Motor neuron (in vitro differentiated cells): Measurements from ENCODE around the gene CCDC178. TPM values are rescaled to one million over a fixed set of nuclear protein-coding genes. Genes with fewer than 3 reads are reported as not detected.

Experiments
- ATAC-seq, 8 experiments: fragments of 200-7000 bp; cut with Tn5 transposase; replicated peaks in 6 of 8; 2 replicates each; pipeline ENCODE4 v1.8.0; 2021; ENCODE audit warnings: mild to moderate bottlenecking in 8 of 8, moderate library complexity in 8 of 8
- H3K27ac ChIP-seq, 2 donors: fragments of 250-450 bp; sonication (Bioruptor Pico); 2 replicates each; pipeline ENCODE4 v1.9.0; 2021; ENCODE audit warnings: antibody characterized with exemption in 2 of 2, mild to moderate bottlenecking in 2 of 2, moderate library complexity in 1 of 2
- H3K4me1 ChIP-seq, 2 donors: fragments of 250-450 bp; sonication (Bioruptor Pico); replicated peaks in 1 of 2; 2 replicates each; pipeline ENCODE4 v1.6.1; 2021; ENCODE audit warnings: antibody characterized with exemption in 2 of 2, mild to moderate bottlenecking in 2 of 2, moderate library complexity in 1 of 2
- H3K4me3 ChIP-seq, 5 donors: fragments of 250-450 bp; sonication (Bioruptor Pico); 2 replicates each; pipeline ENCODE4 v1.9.0; 2021; ENCODE audit warnings: antibody characterized with exemption in 5 of 5, mild to moderate bottlenecking in 5 of 5, moderate library complexity in 4 of 5
- WGBS, 10 experiments: fragments of 450-650 bp; shearing (Covaris generic); methylation state at CpG; one replicate each; pipeline ENCODE4 v1.0.0; 2022; 5-methylcytosine and 5-hydroxymethylcytosine counted together
- in situ Hi-C, 9 experiments: fragments of 400-800 bp; cut with MboI; loops; one replicate each; pipeline ENCODE4 v1.15.0; 2021; ENCODE audit warnings: low sequenced_read_pairs in 9 of 9, low pct_unique_long_range_greater_than_20kb in 2 of 9; ENCODE audit not compliant: unreplicated experiment in 9 of 9
- total RNA-seq, 8 experiments: library from RNA; unstranded; fragments of 300-600 nt; gene quantifications; 2 replicates each; pipeline versions ENCODE4 v1.2.3 to v1.2.4, GENCODE V29; 2022

CCDC178 gene
- total RNA-seq, 8 experiments from 2014 or later = 0.09 to 3.0 (median 0.21) TPM; not detected in 3

DNA sequence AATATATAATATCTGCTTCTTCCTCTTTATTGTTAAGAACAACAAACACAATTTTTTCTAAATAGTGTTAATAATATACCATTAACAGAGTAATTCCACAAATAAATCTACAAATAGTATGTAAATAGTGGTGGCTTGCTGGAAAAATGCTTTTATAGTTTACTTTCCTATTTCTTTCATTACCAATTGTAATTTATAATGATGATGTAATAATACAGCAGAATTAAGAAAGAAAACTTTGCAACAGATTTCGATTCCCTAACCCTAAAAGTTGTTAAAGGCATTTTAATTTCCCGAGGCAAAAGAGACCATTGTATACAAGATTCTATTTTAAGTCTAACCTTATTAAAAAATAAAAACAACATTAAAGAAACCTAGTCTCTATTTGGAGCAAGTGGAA is 307.9 kb downstream of the CCDC178 start:
- in situ Hi-C loops = no loop called here
- no peak for ATAC-seq
- 0 to 100% (median 87%) methylated on average over 1 to 2 of the region's 2 CpGs for WGBS, 10 experiments
- Histone ChIP-seq H3K27ac (no peak overlapping the region), H3K4me3 (no peak overlapping the region), H3K4me1 (no peaks in the 10 kb centered on the region)

DNA sequence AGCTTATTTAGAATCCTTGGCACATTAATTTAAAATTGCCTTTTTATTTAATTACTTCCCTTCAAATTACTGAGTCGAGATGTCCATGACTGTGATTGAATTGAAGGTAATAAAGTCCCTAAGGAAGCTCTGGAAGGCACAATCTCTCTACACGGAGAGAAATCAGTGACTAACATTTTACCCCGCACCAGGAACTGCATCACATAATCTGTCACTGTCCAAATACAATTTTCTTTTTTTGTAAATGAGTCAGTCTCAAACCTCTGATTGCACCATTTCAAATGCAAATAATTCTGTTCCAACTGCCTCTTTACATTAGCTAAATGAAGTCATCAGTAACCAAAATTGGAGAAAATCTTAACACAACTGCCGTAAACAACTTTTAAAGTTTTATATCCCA is 311.9 kb downstream of the CCDC178 start:
- peak in 6 of 8 experiments; percentile 18 to 98 (median 85) for ATAC-seq
- Histone ChIP-seq H3K4me3 (no peak overlapping the region), H3K4me1 (peaks cover 0 to 8% of the 10 kb centered on the region in 2 donors), H3K27ac (no peak overlapping the region)
- 0 to 100% (median 41%) methylated on average over 1 to 4 of the region's 4 CpGs for WGBS, 10 experiments
- in situ Hi-C loops = no loop called here

DNA sequence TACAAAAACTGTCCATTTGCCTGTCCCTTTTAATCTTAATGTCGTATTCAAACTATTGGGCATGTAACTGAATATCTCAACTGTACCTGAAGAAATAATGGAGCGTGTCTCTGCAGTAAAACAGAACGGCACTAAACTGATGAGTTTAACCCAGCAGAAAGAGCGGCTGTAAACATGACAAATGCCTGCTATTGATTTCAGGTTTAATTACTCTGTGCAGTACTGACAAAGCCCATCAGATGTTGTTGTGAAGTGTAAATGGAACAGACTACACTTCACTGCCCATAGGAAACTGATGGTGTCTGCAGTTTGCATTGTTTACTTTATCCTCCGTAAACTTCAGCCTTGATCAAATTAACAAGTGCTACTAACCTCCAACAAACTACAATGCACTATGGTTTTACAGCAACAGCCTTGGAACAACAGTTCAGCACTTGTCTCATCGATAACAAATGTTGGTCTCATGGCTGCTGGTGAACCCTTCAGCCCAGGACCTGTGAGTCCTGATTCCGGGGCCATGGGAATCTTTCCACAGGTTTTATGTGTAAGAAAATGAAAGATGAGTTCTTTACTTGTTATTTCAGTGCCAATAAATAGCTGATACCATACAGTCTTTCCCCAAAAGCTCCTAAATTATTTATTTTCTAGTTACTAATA is 316.5 kb downstream of the CCDC178 start:
- 0 to 90% (median 48%) methylated on average over 1 to 7 of the region's 7 CpGs for WGBS, 10 experiments
- peak in 5 of 8 experiments; percentile 51 to 86 (median 79) for ATAC-seq
- H3K27ac ChIP-seq = no peak overlapping the region
- no peak overlapping the region for H3K4me3 ChIP-seq
- in situ Hi-C loops = no loop called here
- H3K4me1 ChIP-seq = peaks cover 0 to 11% of the 10 kb centered on the region in 2 donors

DNA sequence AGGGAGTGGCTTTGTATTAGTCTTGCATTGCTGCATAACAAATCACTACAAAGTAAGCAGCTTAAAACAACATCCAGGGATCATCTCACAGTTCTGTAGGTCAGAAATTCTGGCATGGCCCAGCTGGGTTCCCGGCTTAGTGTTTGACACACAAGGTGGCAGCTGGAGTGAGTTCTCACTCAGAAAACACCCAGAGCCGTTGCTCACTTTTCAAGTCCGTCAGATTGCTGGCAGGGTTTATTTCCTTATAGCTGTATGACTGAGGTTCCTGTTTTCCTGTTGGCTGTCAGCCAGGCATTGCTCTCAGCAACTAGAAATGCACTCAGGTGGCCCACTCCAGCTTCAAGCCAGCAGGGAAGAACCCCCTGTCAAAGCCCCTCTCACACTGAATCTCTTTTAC is 324.1 kb downstream of the CCDC178 start:
- ATAC-seq = no peak
- in situ Hi-C loops = no loop called here
- H3K27ac ChIP-seq = no peak overlapping the region
- WGBS, 10 experiments = 0 to 100% (median 34%) methylated on average over 1 to 3 of the region's 3 CpGs; no CpG with 5 or more reads in 3 of the 10 experiments
- H3K4me1 ChIP-seq = no peaks in the 10 kb centered on the region
- H3K4me3 ChIP-seq = no peak overlapping the region

DNA sequence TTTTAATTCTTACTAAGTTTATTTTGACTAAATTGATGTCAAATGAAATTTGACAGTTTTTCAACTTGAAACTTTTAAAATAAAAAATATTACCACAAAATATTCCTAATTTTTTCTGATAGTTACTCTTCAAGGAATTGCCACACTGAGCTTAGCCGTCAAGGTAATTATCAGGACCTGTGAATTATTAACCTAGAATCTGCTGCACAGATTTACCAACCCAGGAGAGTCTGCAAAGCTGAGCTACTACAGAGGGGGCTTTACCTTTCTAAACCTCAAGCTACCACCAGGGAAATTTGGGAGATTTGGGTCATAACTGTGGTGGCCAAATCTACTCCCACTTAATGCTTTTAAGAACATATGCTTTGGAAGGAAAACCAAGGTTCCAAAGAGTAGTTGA is 324.6 kb downstream of the CCDC178 start:
- in situ Hi-C loops = no loop called here
- no peak for ATAC-seq
- WGBS, 10 experiments = 0 to 71% (median 38%) methylated on average over 1 of the region's 1 CpG; no CpG with 5 or more reads in 3 of the 10 experiments
- H3K4me3 ChIP-seq = no peak overlapping the region
- no peak overlapping the region for H3K27ac ChIP-seq
- no peaks in the 10 kb centered on the region for H3K4me1 ChIP-seq

DNA sequence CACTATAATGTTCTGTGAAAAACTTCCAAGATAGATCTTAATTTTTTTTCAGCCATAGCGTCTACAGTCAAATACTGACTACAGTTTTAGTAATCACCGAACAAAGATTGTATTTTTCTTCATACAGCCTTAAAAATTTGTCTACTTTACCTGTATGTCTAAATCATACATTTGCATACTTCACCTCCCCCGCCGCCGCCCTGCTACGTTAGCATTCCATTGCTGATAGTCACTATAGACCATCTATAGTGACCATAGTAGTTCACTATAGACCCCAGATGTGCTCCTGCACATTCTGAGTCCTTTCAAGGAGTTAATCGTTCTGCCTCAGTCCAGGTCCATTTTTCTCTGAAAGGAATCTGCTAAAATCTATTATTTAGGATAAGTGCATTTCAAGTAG is 325.0 kb downstream of the CCDC178 start:
- Histone ChIP-seq H3K4me3 (no peak overlapping the region), H3K4me1 (no peaks in the 10 kb centered on the region), H3K27ac (no peak overlapping the region)
- ATAC-seq = no peak
- WGBS, 10 experiments = 0 to 100% (median 77%) methylated on average over 1 to 7 of the region's 7 CpGs
- in situ Hi-C loops = no loop called here

DNA sequence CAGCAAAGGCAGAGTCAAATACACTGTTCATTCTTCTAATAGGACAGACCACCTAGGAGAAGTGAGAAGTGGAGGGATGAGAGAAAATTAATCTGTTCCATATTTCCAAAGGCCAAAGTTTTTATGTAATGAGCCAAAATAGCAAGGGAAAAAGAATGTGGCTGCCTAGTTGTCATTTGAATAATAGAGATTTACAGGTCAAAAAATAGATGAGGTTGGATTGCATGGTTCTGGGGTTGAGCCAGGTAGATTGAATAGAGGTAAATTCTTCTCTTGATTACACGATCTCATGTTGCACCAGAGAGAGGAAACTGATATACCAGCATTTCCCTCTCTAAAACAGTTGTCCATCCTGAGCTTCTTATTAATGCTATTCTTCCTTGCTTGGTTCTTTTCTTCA is 325.8 kb downstream of the CCDC178 start:
- in situ Hi-C loops = no loop called here
- Histone ChIP-seq H3K27ac (no peak overlapping the region), H3K4me3 (no peak overlapping the region), H3K4me1 (no peaks in the 10 kb centered on the region)
- 0 to 100% (median 74%) methylated on average over 1 of the region's 1 CpG; no CpG with 5 or more reads in 2 of the 10 experiments for WGBS, 10 experiments
- ATAC-seq = no peak

DNA sequence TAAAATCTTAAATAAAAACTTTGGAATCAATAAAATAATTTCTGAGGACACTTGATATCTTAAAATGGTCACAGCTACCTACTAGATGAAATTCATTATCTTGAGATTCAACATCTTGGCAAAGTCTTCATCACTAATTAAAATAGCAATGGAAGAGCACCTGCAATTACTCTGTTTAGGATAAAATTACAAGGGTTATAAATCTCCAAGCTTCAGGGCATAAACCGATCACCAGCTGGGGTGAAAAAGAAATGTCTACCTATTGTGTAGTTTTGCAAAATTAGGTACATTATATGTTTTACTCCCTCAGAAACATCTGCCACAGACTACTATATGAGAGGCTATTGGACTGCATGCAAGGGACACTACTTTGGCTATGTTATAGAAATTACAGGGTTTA is 327.1 kb downstream of the CCDC178 start:
- no peak for ATAC-seq
- in situ Hi-C loops = no loop called here
- WGBS, 10 experiments = 0 to 100% (median 90%) methylated on average over 1 of the region's 1 CpG; no CpG with 5 or more reads in 3 of the 10 experiments
- no peak overlapping the region for H3K27ac ChIP-seq
- H3K4me1 ChIP-seq = no peaks in the 10 kb centered on the region
- no peak overlapping the region for H3K4me3 ChIP-seq

DNA sequence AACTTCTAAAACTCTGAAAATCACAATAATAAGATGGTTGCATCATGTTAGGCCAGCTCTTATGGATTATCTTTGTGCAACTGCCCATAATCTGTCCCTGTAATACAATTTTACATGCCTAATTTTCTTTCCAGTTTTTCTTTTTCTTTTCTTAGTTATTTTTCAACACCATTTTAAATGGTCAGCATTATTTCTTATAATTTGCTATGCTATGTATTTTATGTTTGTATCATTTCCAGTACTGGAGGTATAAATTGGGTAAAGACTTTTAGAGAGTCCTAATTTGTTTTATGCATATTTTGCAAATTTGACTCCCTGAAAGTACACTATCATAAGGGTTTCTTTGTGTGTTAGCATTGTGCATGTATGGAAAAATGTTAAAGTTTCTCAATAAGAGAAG is 333.0 kb downstream of the CCDC178 start:
- Histone ChIP-seq H3K4me3 (no peak overlapping the region), H3K4me1 (no peaks in the 10 kb centered on the region), H3K27ac (no peak overlapping the region)
- in situ Hi-C loops = no loop called here
- no peak for ATAC-seq

DNA sequence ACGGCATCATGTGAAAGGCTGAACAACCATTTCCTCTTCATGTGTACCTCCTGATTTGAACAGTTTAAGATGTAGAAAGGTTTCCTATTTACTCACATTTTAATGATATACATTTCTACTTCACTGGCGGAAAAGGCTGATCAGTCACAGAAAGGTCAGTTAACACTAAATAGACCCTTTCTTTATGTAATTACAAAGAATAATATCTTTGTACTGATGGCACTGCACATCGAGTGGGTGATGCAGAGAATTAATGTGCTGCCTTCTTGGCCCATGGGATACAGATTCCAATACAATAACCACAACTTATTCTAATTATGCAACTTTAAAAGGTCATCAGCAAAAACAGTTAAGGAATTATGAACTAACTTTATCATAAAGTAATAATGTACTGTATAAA is 339.2 kb downstream of the CCDC178 start:
- H3K27ac ChIP-seq = no peak overlapping the region
- WGBS, 10 experiments = 7 to 87% (median 64%) methylated on average over 1 to 3 of the region's 3 CpGs
- peaks cover 3 to 20% of the 10 kb centered on the region in 2 donors for H3K4me1 ChIP-seq
- H3K4me3 ChIP-seq = no peak overlapping the region
- peak in 1 of 8 experiments; percentile 20 for ATAC-seq
- in situ Hi-C loops = no loop called here

DNA sequence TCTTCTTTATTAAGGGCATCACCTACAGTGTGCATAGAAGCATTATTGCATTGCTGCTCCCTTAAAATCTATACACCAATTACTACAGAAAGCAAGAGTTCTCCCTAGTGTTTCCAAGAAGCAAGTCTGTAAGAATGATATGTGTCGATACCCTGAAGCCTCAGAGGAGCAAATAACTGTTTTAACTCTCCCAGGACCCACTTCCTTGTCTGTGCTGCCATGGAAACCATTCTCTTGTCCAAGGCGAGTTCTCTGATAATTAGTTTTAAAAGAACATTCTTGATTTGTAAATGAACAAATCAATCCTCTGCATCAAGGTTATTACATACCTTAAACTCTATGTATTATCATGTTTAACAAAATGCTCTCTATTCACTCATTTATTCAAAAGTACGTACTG is 340.9 kb downstream of the CCDC178 start:
- in situ Hi-C loops = no loop called here
- no peak for ATAC-seq
- H3K4me1 ChIP-seq = peaks cover 3 to 20% of the 10 kb centered on the region in 2 donors
- no peak overlapping the region for H3K27ac ChIP-seq
- WGBS, 10 experiments = 5 to 93% (median 40%) methylated on average over 1 to 3 of the region's 3 CpGs; no CpG with 5 or more reads in 1 of the 10 experiments
- H3K4me3 ChIP-seq = no peak overlapping the region

DNA sequence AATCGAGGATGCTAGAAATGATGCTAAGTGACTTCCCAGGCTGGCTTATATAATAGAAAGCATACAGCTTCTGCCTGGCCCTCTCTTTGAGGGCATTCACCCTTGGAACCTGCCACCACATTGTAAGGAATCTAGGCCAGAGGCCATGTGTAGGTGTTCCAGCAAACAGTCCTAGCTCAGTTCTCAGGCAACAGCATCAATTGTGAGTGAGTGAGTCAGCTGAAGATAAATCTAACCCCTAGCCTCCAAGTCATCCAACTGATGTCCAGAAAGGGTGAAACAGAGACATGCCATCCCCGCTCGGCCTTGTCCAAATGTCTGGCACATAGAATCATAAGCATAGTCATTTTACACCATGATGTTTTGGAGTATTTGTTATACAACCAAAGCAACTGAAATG is 343.4 kb downstream of the CCDC178 start:
- 0 to 100% (median 62%) methylated on average over 1 to 3 of the region's 3 CpGs; no CpG with 5 or more reads in 3 of the 10 experiments for WGBS, 10 experiments
- no peak overlapping the region for H3K4me3 ChIP-seq
- no peak overlapping the region for H3K27ac ChIP-seq
- ATAC-seq = peak in 1 of 8 experiments; percentile 16
- in situ Hi-C loops = no loop called here
- H3K4me1 ChIP-seq = peaks cover 3 to 20% of the 10 kb centered on the region in 2 donors

DNA sequence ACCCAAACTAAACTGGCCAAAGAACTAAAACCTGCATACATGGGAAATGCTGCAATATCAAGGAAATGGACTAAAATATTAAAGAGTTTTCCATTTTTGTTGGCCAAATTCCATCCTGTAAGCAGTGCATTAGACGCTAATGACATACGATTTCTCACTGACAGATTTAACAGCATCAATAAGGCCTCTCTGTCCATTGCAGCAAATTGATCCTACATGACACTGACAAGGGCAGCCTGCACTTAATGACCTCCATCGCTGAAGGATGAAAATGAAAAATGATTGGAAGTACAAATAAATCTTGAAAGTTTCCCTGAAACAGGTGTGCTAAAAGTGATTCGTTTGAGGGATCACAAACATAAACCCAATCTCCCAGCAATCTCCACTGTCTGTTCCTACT is 350.1 kb downstream of the CCDC178 start:
- Histone ChIP-seq H3K4me3 (no peak overlapping the region), H3K4me1 (peaks cover 0 to 8% of the 10 kb centered on the region in 2 donors), H3K27ac (no peak overlapping the region)
- ATAC-seq = peak in 3 of 8 experiments; percentile 30 to 39 (median 35)
- in situ Hi-C loops = no loop called here
- 0 to 83% (median 74%) methylated on average over 1 to 4 of the region's 4 CpGs; no CpG with 5 or more reads in 1 of the 10 experiments for WGBS, 10 experiments

DNA sequence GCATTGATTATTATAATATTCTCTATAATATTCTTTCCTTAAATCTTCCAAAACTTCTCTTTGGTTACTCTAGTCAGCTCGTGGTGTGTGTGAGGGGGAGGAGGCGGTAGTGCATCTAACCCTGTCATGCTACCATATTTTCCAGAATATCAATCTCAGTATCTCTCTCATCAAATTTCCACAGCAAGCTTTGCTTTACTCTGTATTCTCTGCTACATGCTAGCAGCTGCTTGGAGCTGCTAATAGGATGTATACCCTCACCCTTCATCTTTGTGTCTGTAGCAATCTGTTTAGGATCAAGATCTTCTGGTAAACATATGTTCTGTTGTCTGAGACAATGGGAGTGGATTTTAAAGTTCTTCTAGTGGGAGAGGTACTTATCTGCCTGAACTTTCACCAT is 363.9 kb downstream of the CCDC178 start:
- H3K27ac ChIP-seq = no peak overlapping the region
- WGBS, 10 experiments = 0 to 94% (median 70%) methylated on average over 2 of the region's 2 CpGs; no CpG with 5 or more reads in 3 of the 10 experiments

More for the DNA sequence above, 363.9 kb downstream of the CCDC178 start:
- no peaks in the 10 kb centered on the region for H3K4me1 ChIP-seq
- no peak for ATAC-seq
- H3K4me3 ChIP-seq = no peak overlapping the region
- in situ Hi-C loops = no loop called here
